Endothelial cell (in vitro differentiated cells): Measurements from ENCODE around the gene VPS51. TPM values are rescaled to one million over a fixed set of nuclear protein-coding genes. Genes with fewer than 3 reads are reported as not detected.
A peak's percentile ranks its signal among the peaks of the same experiment; 100 is the strongest.

Experiments used
- DNase-seq: peaks from one replicate; pipeline ENCODE4 v3.0.0; 2021; ENCODE audit warnings: low spot score
- H3K27ac Mint-ChIP-seq: one replicate; pipeline ENCODE4 v1.8.0; 2021; ENCODE audit warnings: mixed read lengths, inconsistent platforms; ENCODE audit not compliant: unreplicated experiment
- H3K27me3 Mint-ChIP-seq: one replicate; pipeline ENCODE4 v1.8.0; 2021; ENCODE audit warnings: mild to moderate bottlenecking, moderate library complexity, mixed read lengths, inconsistent platforms; ENCODE audit not compliant: unreplicated experiment
- H3K36me3 Mint-ChIP-seq: one replicate; pipeline ENCODE4 v1.8.0; 2021; ENCODE audit warnings: mild to moderate bottlenecking, low read depth, mixed read lengths, inconsistent platforms; ENCODE audit not compliant: unreplicated experiment
- H3K4me1 Mint-ChIP-seq: one replicate; pipeline ENCODE4 v1.8.0; 2021; ENCODE audit warnings: mild to moderate bottlenecking, mixed read lengths, inconsistent platforms; ENCODE audit not compliant: unreplicated experiment
- H3K4me3 Mint-ChIP-seq: one replicate; pipeline ENCODE4 v1.8.0; 2021; ENCODE audit warnings: mild to moderate bottlenecking, mixed read lengths, inconsistent platforms; ENCODE audit not compliant: unreplicated experiment
- H3K9me3 Mint-ChIP-seq: one replicate; pipeline ENCODE4 v1.8.0; 2021; ENCODE audit warnings: mixed read lengths, inconsistent platforms; ENCODE audit not compliant: unreplicated experiment
- total RNA-seq: library from RNA; stranded (reverse); fragmentation: NEBNext Ultra II Directional; extraction: Animal tissue kit (Norgen Biotek cat#: 25700); gene quantifications from one replicate; pipeline ENCODE4 v1.2.1, GENCODE V29; 2021; ENCODE audit not compliant: unreplicated experiment
- TF ChIP-seq, protein P1 (sequence below): fragments of 200-600 bp; sonication (generic); IDR thresholded peaks from one replicate; pipeline ENCODE4 v1.5.0; 2021; ENCODE audit warnings: antibody characterized with exemption; ENCODE audit not compliant: unreplicated experiment

VPS51 gene
- total RNA-seq, 1 donor from 2014 or later, result 161 TPM

DNA sequence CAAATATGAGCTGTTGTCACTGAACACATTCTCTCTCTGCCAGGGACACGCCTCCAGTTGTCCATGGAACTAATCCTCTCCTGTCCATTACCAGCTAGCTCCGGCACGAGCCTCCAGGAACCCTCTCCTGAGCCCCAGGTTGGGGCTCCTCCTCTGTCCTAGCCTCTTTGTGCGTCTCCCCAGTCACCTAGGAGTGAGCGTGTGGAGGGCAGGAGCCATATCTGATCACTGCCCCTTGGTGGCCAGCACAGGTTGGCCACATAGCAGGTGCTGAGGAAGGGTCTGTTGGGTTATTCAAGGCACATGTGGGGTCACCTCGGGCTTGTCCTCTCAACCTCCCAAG is 35.9 kb downstream of the VPS51 start:
- Mint-ChIP-seq H3K4me1 (peaks cover 29% of the 10 kb centered on the region), H3K4me3 (no peak overlapping the region), H3K36me3 (peaks cover 21% of the 10 kb centered on the region), H3K27ac (peak overlapping the region; percentile 13), H3K9me3 (no peaks in the 10 kb centered on the region), H3K27me3 (peaks cover 21% of the 10 kb centered on the region)
- DNase-seq, result no peak
- TF ChIP-seq, protein P1, sequence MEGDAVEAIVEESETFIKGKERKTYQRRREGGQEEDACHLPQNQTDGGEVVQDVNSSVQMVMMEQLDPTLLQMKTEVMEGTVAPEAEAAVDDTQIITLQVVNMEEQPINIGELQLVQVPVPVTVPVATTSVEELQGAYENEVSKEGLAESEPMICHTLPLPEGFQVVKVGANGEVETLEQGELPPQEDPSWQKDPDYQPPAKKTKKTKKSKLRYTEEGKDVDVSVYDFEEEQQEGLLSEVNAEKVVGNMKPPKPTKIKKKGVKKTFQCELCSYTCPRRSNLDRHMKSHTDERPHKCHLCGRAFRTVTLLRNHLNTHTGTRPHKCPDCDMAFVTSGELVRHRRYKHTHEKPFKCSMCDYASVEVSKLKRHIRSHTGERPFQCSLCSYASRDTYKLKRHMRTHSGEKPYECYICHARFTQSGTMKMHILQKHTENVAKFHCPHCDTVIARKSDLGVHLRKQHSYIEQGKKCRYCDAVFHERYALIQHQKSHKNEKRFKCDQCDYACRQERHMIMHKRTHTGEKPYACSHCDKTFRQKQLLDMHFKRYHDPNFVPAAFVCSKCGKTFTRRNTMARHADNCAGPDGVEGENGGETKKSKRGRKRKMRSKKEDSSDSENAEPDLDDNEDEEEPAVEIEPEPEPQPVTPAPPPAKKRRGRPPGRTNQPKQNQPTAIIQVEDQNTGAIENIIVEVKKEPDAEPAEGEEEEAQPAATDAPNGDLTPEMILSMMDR, result no peak

DNA sequence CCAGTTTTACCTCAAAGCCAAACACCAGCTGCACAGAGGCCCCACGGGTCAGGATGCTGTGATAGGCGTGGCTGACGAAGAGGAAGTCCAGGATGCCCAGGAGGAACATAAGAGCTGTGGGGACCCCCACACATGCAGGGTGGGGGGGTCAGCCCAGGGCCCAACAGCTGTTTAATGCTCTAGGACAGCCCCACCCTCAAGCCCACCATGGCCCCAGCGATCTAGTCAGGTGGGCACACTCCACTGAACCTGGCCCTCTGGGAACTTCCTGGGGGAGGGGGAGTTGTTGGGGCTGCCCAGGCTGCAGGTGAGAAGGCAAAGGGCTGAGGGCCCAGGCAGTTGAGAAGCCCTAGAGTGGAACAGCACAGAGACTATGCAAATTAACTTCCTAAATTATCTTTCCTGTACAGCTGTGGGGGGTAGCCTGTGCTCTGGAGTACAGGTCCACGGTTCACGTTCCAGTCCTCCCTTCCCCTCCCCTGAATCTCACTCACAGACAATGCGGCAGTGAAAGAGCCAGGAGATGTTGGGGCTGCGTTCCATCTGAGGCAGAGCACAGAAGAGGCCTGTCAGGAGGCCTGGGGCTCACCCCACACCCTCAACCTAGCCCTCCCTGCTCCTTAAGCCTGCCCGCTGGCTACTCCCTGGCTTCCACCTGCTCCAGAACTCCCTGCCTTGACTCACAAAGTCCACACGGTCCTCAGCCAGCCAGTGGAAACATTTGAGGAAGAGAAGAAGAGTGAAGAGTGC is 36.4 kb downstream of the VPS51 start:
- H3K4me3 Mint-ChIP-seq, result peak overlapping the region; percentile 99
- H3K27ac Mint-ChIP-seq, result peak overlapping the region; percentile 53
- peaks cover 29% of the 10 kb centered on the region for H3K4me1 Mint-ChIP-seq
- no peaks in the 10 kb centered on the region for H3K9me3 Mint-ChIP-seq
- peaks cover 15% of the 10 kb centered on the region for H3K36me3 Mint-ChIP-seq
- H3K27me3 Mint-ChIP-seq, result peaks cover 22% of the 10 kb centered on the region
- no peak for DNase-seq
- TF ChIP-seq, protein P1, result no peak

DNA sequence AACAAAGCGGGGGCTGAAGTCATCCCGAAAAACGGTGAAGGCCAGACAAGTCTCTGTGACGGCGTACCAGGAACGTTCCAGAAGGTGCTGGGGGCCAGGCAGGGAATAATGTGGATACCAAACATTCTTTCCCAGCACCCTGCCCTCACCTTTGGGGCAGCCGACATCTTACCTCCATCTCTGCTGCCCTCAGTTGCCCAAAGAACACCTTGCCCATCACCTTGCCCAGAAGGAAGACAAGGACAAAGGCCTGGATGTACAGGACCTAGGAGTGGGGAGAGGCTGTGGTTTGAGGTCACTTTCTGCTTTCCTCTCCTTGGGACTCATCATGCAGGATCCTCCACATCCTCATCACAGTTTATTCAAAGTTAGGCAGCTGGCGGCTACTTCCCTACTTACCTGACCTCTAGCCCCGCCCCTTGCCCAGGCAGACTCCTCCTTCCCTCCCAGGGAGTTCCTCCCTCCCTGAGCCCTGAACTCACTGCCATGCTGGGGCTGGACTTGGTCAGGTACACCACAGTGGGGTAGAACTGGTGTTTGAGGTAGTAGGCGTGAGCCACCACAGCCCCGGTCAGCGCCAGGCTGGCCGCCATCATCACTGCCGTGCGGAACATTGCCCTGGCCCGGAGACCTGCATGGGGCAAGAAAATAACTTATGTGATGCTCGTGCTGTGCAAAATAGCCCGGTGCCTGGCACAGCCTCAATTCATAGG is 37.1 kb downstream of the VPS51 start:
- TF ChIP-seq, protein P1, result no peak
- Mint-ChIP-seq H3K27ac (peak overlapping the region; percentile 89), H3K36me3 (peaks cover 15% of the 10 kb centered on the region), H3K27me3 (peaks cover 25% of the 10 kb centered on the region), H3K9me3 (no peaks in the 10 kb centered on the region), H3K4me3 (peak overlapping the region; percentile 99), H3K4me1 (peaks cover 29% of the 10 kb centered on the region)
- DNase-seq, result peak; percentile 34

DNA sequence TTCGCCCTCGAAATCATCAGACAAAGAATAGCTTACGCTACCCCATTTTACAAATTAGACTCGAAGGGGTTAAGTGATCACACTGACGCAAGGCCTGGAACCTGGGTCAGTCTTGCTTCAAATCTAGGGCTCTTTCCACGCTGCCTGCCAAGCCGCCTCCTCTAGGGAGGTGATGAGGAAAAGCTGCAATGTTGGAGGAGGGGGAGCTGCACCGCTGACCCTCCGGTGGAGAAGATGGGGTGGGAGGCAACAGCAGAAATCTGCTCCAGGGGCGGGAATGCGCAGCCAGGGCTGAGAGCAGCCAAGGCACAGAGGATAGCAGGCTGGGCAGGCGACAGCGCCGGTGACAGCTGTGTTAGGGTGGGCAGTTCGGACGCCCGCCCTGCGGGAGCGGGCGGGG is 37.7 kb downstream of the VPS51 start:
- peak overlapping the region; percentile 99 for H3K4me3 Mint-ChIP-seq
- peak; percentile 17 for DNase-seq
- no peaks in the 10 kb centered on the region for H3K9me3 Mint-ChIP-seq
- TF ChIP-seq, protein P1, result no peak
- peaks cover 29% of the 10 kb centered on the region for H3K4me1 Mint-ChIP-seq
- H3K36me3 Mint-ChIP-seq, result peaks cover 15% of the 10 kb centered on the region
- H3K27ac Mint-ChIP-seq, result peak overlapping the region; percentile 89
- H3K27me3 Mint-ChIP-seq, result peaks cover 25% of the 10 kb centered on the region
